Gastrocnemius medialis (tissue), 4 donors: ENCODE data around the gene AKAP7. TPM values are rescaled to one million over a fixed set of nuclear protein-coding genes. Genes with fewer than 3 reads are reported as not detected.

Experiments used
- ATAC-seq, 2 donors: fragments of 150-250 bp; one replicate each; pipeline ENCODE4 v1.9.1; 2016
- DNase-seq, 2 donors: peaks; one replicate each; pipeline ENCODE4 v3.0.0-alpha.2; 2019
- H3K27ac ChIP-seq, 4 donors: fragments of 200-600 bp; sonication (generic); 1 replicate in 1 of 4; 2 replicates in 3 of 4; pipeline ENCODE4 v1.5.1; 2016 to 2018; ENCODE audit warnings: mild to moderate bottlenecking in 2 of 4, moderate library complexity in 1 of 4
- H3K27me3 ChIP-seq, 3 donors: fragments of 200-600 bp; sonication (generic) in 2 of 3; 1 replicate in 1 of 3; 2 replicates in 2 of 3; pipeline versions ENCODE4 v1.5.1 to v1.6.0; 2016 to 2019; ENCODE audit warnings: mild to moderate bottlenecking in 1 of 3, moderate library complexity in 1 of 3
- H3K36me3 ChIP-seq, 2 donors: fragments of 200-600 bp; sonication (generic) in 1 of 2; one replicate each; pipeline ENCODE4 v1.5.1; 2017 to 2018
- H3K4me1 ChIP-seq, 2 donors: fragments of 200-600 bp; sonication (generic) in 1 of 2; one replicate each; pipeline ENCODE4 v1.5.1; 2016 to 2017; ENCODE audit warnings: mild to moderate bottlenecking in 2 of 2
- H3K4me3 ChIP-seq, 4 donors: fragments of 200-600 bp; sonication (generic) in 3 of 4; 1 replicate in 1 of 4; 2 replicates in 3 of 4; pipeline ENCODE4 v1.5.1; 2016 to 2019; ENCODE audit warnings: mild to moderate bottlenecking in 2 of 4
- H3K9me3 ChIP-seq, 3 donors: fragments of 200-600 bp; sonication (generic) in 2 of 3; 1 replicate in 1 of 3; 2 replicates in 2 of 3; pipeline ENCODE4 v1.5.1; 2016 to 2019
- CTCF ChIP-seq, 5 experiments: fragments of 450-650 bp in 3 of 5; fragments of 200-600 bp in 2 of 5; sonication (generic) in 2 of 5; IDR thresholded peaks in 4 of 5; conservative IDR thresholded peaks in 1 of 5; 1 replicate in 4 of 5; 2 replicates in 1 of 5; pipeline ENCODE4 v1.5.1; 2016 to 2019; ENCODE audit warnings: antibody characterized with exemption in 5 of 5, mild to moderate bottlenecking in 3 of 5, moderate library complexity in 3 of 5
- POLR2A ChIP-seq, 2 donors: fragments of 450-650 bp; IDR thresholded peaks; one replicate each; pipeline ENCODE4 v1.6.1; 2017; ENCODE audit warnings: antibody characterized with exemption in 2 of 2, mild to moderate bottlenecking in 2 of 2, moderate library complexity in 2 of 2
- in situ Hi-C, 4 donors: fragments of 200-750 bp; cut with MboI; loops; one replicate each; pipeline versions ENCODE4 v1.15.0 to v1.8.0; 2017; ENCODE audit warnings: low sequenced_read_pairs in 4 of 4
- intact Hi-C: fragments of 100-400 bp; cut with DNase I; formaldehyde crosslinking; loops from one replicate; pipeline ENCODE4 v1.15.1; 2023; ENCODE audit warnings: low total_unique reads
- total RNA-seq, 4 donors: library from RNA; depleted of rRNA; stranded (reverse); fragments of >200 nt; gene quantifications; one replicate each; pipeline versions ENCODE4 v1.1.0 to v1.2.3, GENCODE V29; 2016

The AKAP7 gene
- total RNA-seq, 4 donors from 2014 or later, result 5.2 to 14.6 (median 7.5) TPM

- ATAC-seq (peak; percentile 49 to 54), DNase-seq (peak in 1 of 2 donors; percentile 13)
- H3K36me3 ChIP-seq, result no peaks in the 10 kb centered on the region
- H3K27me3 ChIP-seq, result no peaks in the 10 kb centered on the region
- no peak for TF ChIP-seq POLR2A (IDR thresholded peaks at IDR 0.05)
- TF ChIP-seq CTCF (IDR thresholded peaks at IDR 0.05 in 4 of 5, conservative IDR thresholded peaks at IDR 0.05 in 1 of 5), result no peak
- in situ Hi-C loops, result no loop called here
- peak overlapping the region; percentile 72 to 89 (median 82) for H3K27ac ChIP-seq
- no peaks in the 10 kb centered on the region for H3K9me3 ChIP-seq
- H3K4me3 ChIP-seq, result peak overlapping the region; percentile 62 to 93 (median 83)
- intact Hi-C loops, result no loop called here
- H3K4me1 ChIP-seq, result peaks cover 8 to 12% of the 10 kb centered on the region in 2 donors
Observed at GRCh38 chr6:131136021-131136786, 937 bp downstream of the AKAP7 start.

- no peak overlapping the region for H3K27ac ChIP-seq
- intact Hi-C loops, result no loop called here
- peaks cover 3 to 11% of the 10 kb centered on the region in 2 donors for H3K4me1 ChIP-seq
- no peak for DNase-seq
- in situ Hi-C loops, result no loop called here
- H3K9me3 ChIP-seq, result no peaks in the 10 kb centered on the region
- no peak for ATAC-seq
- TF ChIP-seq CTCF (IDR thresholded peaks at IDR 0.05 in 4 of 5, conservative IDR thresholded peaks at IDR 0.05 in 1 of 5), result no peak
- TF ChIP-seq POLR2A (IDR thresholded peaks at IDR 0.05), result no peak
- H3K27me3 ChIP-seq, result no peaks in the 10 kb centered on the region
- H3K36me3 ChIP-seq, result no peaks in the 10 kb centered on the region
- H3K4me3 ChIP-seq, result no peak overlapping the region
Observed at GRCh38 chr6:131139599-131139998, 4.3 kb downstream of the AKAP7 start.

- ATAC-seq (no peak), DNase-seq (no peak)
- no peaks in the 10 kb centered on the region for H3K4me1 ChIP-seq
- H3K27me3 ChIP-seq, result no peaks in the 10 kb centered on the region
- H3K36me3 ChIP-seq, result peaks cover 0 to 19% of the 10 kb centered on the region in 2 donors
- TF ChIP-seq POLR2A (IDR thresholded peaks at IDR 0.05) (no peak), CTCF (IDR thresholded peaks at IDR 0.05 in 4 of 5, conservative IDR thresholded peaks at IDR 0.05 in 1 of 5) (no peak)
- intact Hi-C loops, result no loop called here
- no peak overlapping the region for H3K27ac ChIP-seq
- no peaks in the 10 kb centered on the region for H3K9me3 ChIP-seq
- in situ Hi-C loops, result no loop called here
- H3K4me3 ChIP-seq, result no peak overlapping the region
Observed at GRCh38 chr6:131143319-131143718, 8.1 kb downstream of the AKAP7 start.

GRCh38 chr6:131146865-131147264 is 11.6 kb downstream of the AKAP7 start:
- intact Hi-C loops (no loop called here), in situ Hi-C loops (no loop called here)
- no peaks in the 10 kb centered on the region for H3K27me3 ChIP-seq
- no peaks in the 10 kb centered on the region for H3K9me3 ChIP-seq
- TF ChIP-seq POLR2A (IDR thresholded peaks at IDR 0.05), result no peak
- TF ChIP-seq CTCF (IDR thresholded peaks at IDR 0.05 in 4 of 5, conservative IDR thresholded peaks at IDR 0.05 in 1 of 5), result no peak
- ATAC-seq (no peak), DNase-seq (no peak)
- H3K36me3 ChIP-seq, result peaks cover 0 to 19% of the 10 kb centered on the region in 2 donors
- no peak overlapping the region for H3K4me3 ChIP-seq
- H3K4me1 ChIP-seq, result no peaks in the 10 kb centered on the region
- H3K27ac ChIP-seq, result no peak overlapping the region
